Prostate gland (tissue), 2 donors: Measurements from ENCODE around the gene FAS. TPM values are rescaled to one million over a fixed set of nuclear protein-coding genes. Genes with fewer than 3 reads are reported as not detected.

Source experiments
- DNase-seq: peaks from one replicate; pipeline ENCODE4 v3.0.0-alpha.2; 2019; ENCODE audit warnings: low spot score
- H3K27ac ChIP-seq, 2 donors: fragments of 200-600 bp; sonication (generic); 2 replicates each; pipeline ENCODE4 v1.5.1; 2017 to 2019
- H3K27me3 ChIP-seq: fragments of 200-600 bp; sonication (generic); replicated peaks from 2 replicates; pipeline ENCODE4 v1.5.1; 2019; ENCODE audit not compliant: insufficient read depth
- H3K36me3 ChIP-seq, 2 donors: fragments of 200-600 bp; sonication (generic); 1 replicate in 1 of 2; 2 replicates in 1 of 2; pipeline versions ENCODE4 v1.5.1 to v1.8.1; 2017 to 2019
- H3K4me1 ChIP-seq: fragments of 200-600 bp; sonication (generic); replicated peaks from 2 replicates; pipeline ENCODE4 v1.5.1; 2019
- H3K4me3 ChIP-seq, 2 donors: fragments of 200-600 bp; sonication (generic); 2 replicates each; pipeline ENCODE4 v1.5.1; 2017 to 2019
- H3K9me3 ChIP-seq: fragments of 200-600 bp; sonication (generic); 2 replicates; pipeline ENCODE4 v1.5.1; 2017
- CTCF ChIP-seq, 4 experiments: fragments of 200-600 bp in 2 of 4; fragments of 450-650 bp in 2 of 4; sonication (generic) in 2 of 4; IDR thresholded peaks; 1 replicate in 3 of 4; 2 replicates in 1 of 4; pipeline ENCODE4 v1.5.1; 2016 to 2019; ENCODE audit warnings: antibody characterized with exemption in 4 of 4, mild to moderate bottlenecking in 2 of 4, moderate library complexity in 2 of 4
- POLR2A ChIP-seq: fragments of 450-650 bp; IDR thresholded peaks from one replicate; pipeline ENCODE4 v1.6.1; 2016; ENCODE audit warnings: antibody characterized with exemption, mild to moderate bottlenecking
- POLR2AphosphoS5 ChIP-seq: sonication (generic); formaldehyde crosslinking; IDR thresholded peaks from one replicate; pipeline ENCODE4 v1.6.1; 2017; ENCODE audit warnings: antibody characterized with exemption
- WGBS: methylation state at CpG from one replicate; pipeline ENCODE4 v1.1.5; 2018; 5-methylcytosine and 5-hydroxymethylcytosine counted together
- intact Hi-C: fragments of 100-400 bp; cut with DNase I; formaldehyde crosslinking; loops from one replicate; pipeline ENCODE4 v1.14.2; 2022
- total RNA-seq, 2 donors: library from RNA; depleted of rRNA; stranded (reverse); fragments of >200 nt; gene quantifications; one replicate each; pipeline ENCODE4 v1.1.0, GENCODE V29; 2016

FAS gene
- total RNA-seq, 2 donors from 2014 or later = 13.7 to 17.7 TPM

GRCh38 chr10:89032141-89032891 is 41.7 kb downstream of the FAS start:
- Histone ChIP-seq H3K36me3 (no peaks in the 10 kb centered on the region), H3K27me3 (no peaks in the 10 kb centered on the region), H3K4me1 (peaks cover 3% of the 10 kb centered on the region), H3K27ac (no peak overlapping the region), H3K4me3 (no peak overlapping the region), H3K9me3 (no peaks in the 10 kb centered on the region)
- no peak for TF ChIP-seq POLR2AphosphoS5
- WGBS = 12% methylated on average over 8 of the region's 8 CpGs
- peak; percentile 17 for DNase-seq
- intact Hi-C loops = no loop called here

GRCh38 chr10:89035461-89035860 is 44.9 kb downstream of the FAS start:
- TF ChIP-seq POLR2A (no peak), POLR2AphosphoS5 (no peak), CTCF (IDR thresholded peaks at IDR 0.05) (no peak)
- no peak overlapping the region for H3K27ac ChIP-seq
- H3K4me1 ChIP-seq = peaks cover 3% of the 10 kb centered on the region
- DNase-seq = no peak
- WGBS = 83% methylated on average over 1 of the region's 1 CpG
- no peaks in the 10 kb centered on the region for H3K27me3 ChIP-seq
- intact Hi-C loops = no loop called here
- no peaks in the 10 kb centered on the region for H3K9me3 ChIP-seq
- no peaks in the 10 kb centered on the region for H3K36me3 ChIP-seq
- H3K4me3 ChIP-seq = no peak overlapping the region

GRCh38 chr10:89037096-89037495 is 46.5 kb downstream of the FAS start:
- TF ChIP-seq POLR2AphosphoS5 = no peak
- TF ChIP-seq POLR2A = no peak
- H3K27me3 ChIP-seq = no peaks in the 10 kb centered on the region
- intact Hi-C loops = no loop called here

GRCh38 chr10:89042562-89042961 is 52.0 kb downstream of the FAS start:
- TF ChIP-seq POLR2AphosphoS5 (no peak), CTCF (IDR thresholded peaks at IDR 0.05) (no peak), POLR2A (no peak)
- no peaks in the 10 kb centered on the region for H3K4me1 ChIP-seq
- WGBS = 60% methylated on average over 2 of the region's 2 CpGs
- H3K36me3 ChIP-seq = no peaks in the 10 kb centered on the region
- H3K27ac ChIP-seq = no peak overlapping the region
- intact Hi-C loops = no loop called here
- H3K9me3 ChIP-seq = no peaks in the 10 kb centered on the region
- no peak for DNase-seq
- H3K4me3 ChIP-seq = no peak overlapping the region
- no peaks in the 10 kb centered on the region for H3K27me3 ChIP-seq

More at GRCh38 chr10:89037096-89037495, 46.5 kb downstream of the FAS start:
- Histone ChIP-seq H3K27ac (no peak overlapping the region), H3K4me1 (peaks cover 3% of the 10 kb centered on the region), H3K4me3 (no peak overlapping the region), H3K36me3 (no peaks in the 10 kb centered on the region), H3K9me3 (no peaks in the 10 kb centered on the region)
- 86% methylated on average over 3 of the region's 3 CpGs for WGBS
- DNase-seq = no peak

- TF ChIP-seq POLR2A (no peak), CTCF (IDR thresholded peaks at IDR 0.05) (no peak), POLR2AphosphoS5 (no peak)
- no peaks in the 10 kb centered on the region for H3K36me3 ChIP-seq
- H3K4me1 ChIP-seq = no peaks in the 10 kb centered on the region
- no peak overlapping the region for H3K27ac ChIP-seq
- no peaks in the 10 kb centered on the region for H3K27me3 ChIP-seq
- WGBS = 82% methylated on average over 4 of the region's 4 CpGs
- H3K4me3 ChIP-seq = no peak overlapping the region
- no peak for DNase-seq
- intact Hi-C loops = no loop called here
- H3K9me3 ChIP-seq = no peaks in the 10 kb centered on the region
These were observed 52.5 kb downstream of the FAS start for GRCh38 chr10:89043052-89043451.

- TF ChIP-seq POLR2AphosphoS5 (no peak), CTCF (IDR thresholded peaks at IDR 0.05) (no peak), POLR2A (no peak)
- DNase-seq = no peak
- WGBS = 92% methylated on average over 2 of the region's 2 CpGs
- Histone ChIP-seq H3K36me3 (no peaks in the 10 kb centered on the region), H3K9me3 (no peaks in the 10 kb centered on the region), H3K27ac (no peak overlapping the region), H3K27me3 (no peaks in the 10 kb centered on the region), H3K4me1 (no peaks in the 10 kb centered on the region), H3K4me3 (no peak overlapping the region)
- intact Hi-C loops = no loop called here
These were observed 56.8 kb downstream of the FAS start for GRCh38 chr10:89047397-89047796.
